IPS-20b (cell line): Measurements from ENCODE around the gene SLC18A3.

Source experiments
- H3K27ac ChIP-seq: one replicate; pipeline ENCODE4 v1.5.1; 2013; ENCODE audit warnings: low read length
- H3K27me3 ChIP-seq: 2 replicates; pipeline ENCODE4 v1.6.1; 2013; ENCODE audit warnings: mild to moderate bottlenecking, low read length, inconsistent platforms; ENCODE audit not compliant: insufficient read depth
- H3K36me3 ChIP-seq: 2 replicates; pipeline ENCODE4 v1.6.1; 2013; ENCODE audit warnings: low read depth, mild to moderate bottlenecking, inconsistent platforms, low read length, moderate library complexity; ENCODE audit not compliant: insufficient read depth
- H3K4me1 ChIP-seq: 2 replicates; pipeline ENCODE4 v1.6.1; 2013; ENCODE audit warnings: mild to moderate bottlenecking, control low read depth, inconsistent platforms, low read length, moderate library complexity; ENCODE audit not compliant: insufficient read depth
- H3K4me3 ChIP-seq: 2 replicates; pipeline ENCODE4 v1.5.1; 2013; ENCODE audit warnings: mild to moderate bottlenecking, low read length, inconsistent platforms
- H3K9ac ChIP-seq: 2 replicates; pipeline ENCODE4 v1.6.1; 2013; ENCODE audit warnings: low read depth, mild to moderate bottlenecking, inconsistent platforms, low read length, moderate library complexity
- H3K9me3 ChIP-seq: 2 replicates; pipeline ENCODE4 v1.6.1; 2013; ENCODE audit warnings: mild to moderate bottlenecking, low read depth, low read length, inconsistent platforms; ENCODE audit not compliant: insufficient read depth

The SLC18A3 gene

GRCh38 chr10:49621561-49621960 lies 11.5 kb downstream of the SLC18A3 start:
- Histone ChIP-seq H3K4me3 (no peak overlapping the region), H3K27me3 (peaks cover 70% of the 10 kb centered on the region), H3K9ac (no peak overlapping the region), H3K4me1 (no peaks in the 10 kb centered on the region), H3K27ac (no peak overlapping the region), H3K36me3 (no peaks in the 10 kb centered on the region), H3K9me3 (no peaks in the 10 kb centered on the region)

DNA sequence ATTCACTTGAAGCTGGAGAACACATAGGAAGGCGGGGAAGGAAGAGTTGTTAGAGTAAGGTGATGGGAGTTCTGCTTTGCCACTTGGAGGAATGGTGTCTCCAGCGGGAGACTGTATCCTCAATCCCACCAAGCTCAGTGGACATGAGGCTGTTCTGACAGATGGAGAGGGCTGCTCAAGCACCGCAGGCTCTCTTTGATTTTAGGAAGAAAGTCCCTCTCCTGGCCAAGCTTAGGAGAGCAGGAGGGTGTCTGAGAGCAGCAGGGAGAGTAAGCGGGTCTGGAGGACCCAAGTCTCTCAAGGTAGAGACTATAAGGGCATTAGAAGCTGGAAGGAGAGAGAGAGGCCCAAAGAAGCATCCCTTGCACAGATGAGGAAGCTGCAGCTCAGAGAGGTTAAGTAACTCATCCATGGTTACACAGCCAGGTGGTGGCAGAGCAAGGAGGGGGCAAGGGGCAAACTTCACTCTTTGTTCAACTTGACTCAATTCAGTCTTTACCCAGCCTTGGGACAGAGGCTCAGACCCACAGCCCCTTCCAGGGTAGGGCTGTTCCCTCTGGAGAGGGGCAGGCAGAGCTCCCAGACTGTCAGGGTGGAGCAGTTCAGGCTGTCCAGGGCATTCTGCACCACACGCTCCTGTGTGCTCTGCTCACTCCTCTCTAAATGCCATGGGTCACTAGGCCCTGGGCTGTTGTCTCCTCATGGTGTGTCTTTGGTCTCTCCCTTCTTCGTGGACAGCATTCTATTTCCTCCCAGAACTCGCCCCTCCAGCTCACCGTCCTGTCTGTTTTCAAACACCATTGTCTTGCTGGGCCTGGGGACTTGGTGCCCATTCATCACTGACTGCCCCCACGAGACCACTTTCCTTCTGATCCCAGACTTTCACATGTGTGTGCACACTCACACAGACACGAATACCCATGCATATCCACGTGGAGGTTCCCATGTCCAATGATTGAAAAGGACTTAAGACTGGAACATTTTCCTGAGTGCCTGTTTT lies 12.6 kb downstream of the SLC18A3 start:
- Histone ChIP-seq H3K9ac (no peak overlapping the region), H3K27ac (no peak overlapping the region), H3K4me3 (no peak overlapping the region), H3K4me1 (no peaks in the 10 kb centered on the region), H3K27me3 (peaks cover 58% of the 10 kb centered on the region), H3K9me3 (no peaks in the 10 kb centered on the region), H3K36me3 (no peaks in the 10 kb centered on the region)

DNA sequence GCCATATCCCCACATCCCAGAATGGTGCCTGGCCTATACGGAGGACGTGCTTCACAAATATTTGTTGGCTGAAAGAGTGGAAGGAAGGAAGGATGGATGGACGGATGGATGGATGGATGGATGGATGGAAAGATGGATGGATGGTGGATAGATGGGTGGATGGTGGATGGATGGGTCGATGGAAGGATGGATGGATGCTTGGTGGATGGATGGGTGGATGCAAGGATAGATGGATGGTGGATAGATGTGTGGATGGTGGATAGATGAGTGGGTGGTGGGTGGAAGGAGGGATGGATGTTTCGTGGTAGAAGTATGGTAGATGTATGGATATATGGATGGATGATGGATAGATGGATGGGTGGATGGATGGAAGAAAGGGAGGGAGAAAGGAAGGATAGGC lies 14.5 kb downstream of the SLC18A3 start:
- Histone ChIP-seq H3K9me3 (no peaks in the 10 kb centered on the region), H3K27me3 (peaks cover 39% of the 10 kb centered on the region), H3K4me3 (no peak overlapping the region), H3K27ac (no peak overlapping the region), H3K4me1 (no peaks in the 10 kb centered on the region), H3K36me3 (no peaks in the 10 kb centered on the region), H3K9ac (no peak overlapping the region)

DNA sequence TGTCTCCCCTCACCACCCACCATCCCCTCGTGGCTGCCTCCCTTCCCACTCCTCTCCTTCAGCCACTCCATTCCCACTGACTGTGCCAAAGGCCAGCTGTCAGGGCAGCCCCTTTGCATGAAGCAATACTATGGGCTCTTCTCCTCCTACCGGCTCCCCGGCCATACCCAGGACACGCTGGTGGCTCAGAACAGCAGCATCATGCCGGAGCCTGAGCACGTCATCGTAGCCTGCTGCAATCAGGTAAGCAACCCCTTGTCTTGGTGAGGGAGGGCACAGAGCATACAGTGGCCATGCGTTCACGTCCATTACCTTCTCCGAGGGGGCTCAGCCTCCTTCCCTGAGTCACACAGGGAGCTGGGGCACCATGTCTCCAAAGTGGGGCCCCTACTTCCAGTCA lies 15.3 kb downstream of the SLC18A3 start:
- no peaks in the 10 kb centered on the region for H3K9me3 ChIP-seq
- H3K27ac ChIP-seq = no peak overlapping the region
- H3K4me3 ChIP-seq = no peak overlapping the region
- no peaks in the 10 kb centered on the region for H3K36me3 ChIP-seq
- H3K4me1 ChIP-seq = no peaks in the 10 kb centered on the region
- H3K27me3 ChIP-seq = peaks cover 32% of the 10 kb centered on the region; the same call in 1 of the 2 replicates
- H3K9ac ChIP-seq = no peak overlapping the region

GRCh38 chr10:49627038-49627437 lies 16.9 kb downstream of the SLC18A3 start:
- Histone ChIP-seq H3K27ac (no peak overlapping the region), H3K9ac (no peak overlapping the region), H3K4me1 (no peaks in the 10 kb centered on the region), H3K36me3 (no peaks in the 10 kb centered on the region), H3K9me3 (no peaks in the 10 kb centered on the region), H3K27me3 (peaks cover 20% of the 10 kb centered on the region; the same call in 1 of the 2 replicates), H3K4me3 (no peak overlapping the region)

DNA sequence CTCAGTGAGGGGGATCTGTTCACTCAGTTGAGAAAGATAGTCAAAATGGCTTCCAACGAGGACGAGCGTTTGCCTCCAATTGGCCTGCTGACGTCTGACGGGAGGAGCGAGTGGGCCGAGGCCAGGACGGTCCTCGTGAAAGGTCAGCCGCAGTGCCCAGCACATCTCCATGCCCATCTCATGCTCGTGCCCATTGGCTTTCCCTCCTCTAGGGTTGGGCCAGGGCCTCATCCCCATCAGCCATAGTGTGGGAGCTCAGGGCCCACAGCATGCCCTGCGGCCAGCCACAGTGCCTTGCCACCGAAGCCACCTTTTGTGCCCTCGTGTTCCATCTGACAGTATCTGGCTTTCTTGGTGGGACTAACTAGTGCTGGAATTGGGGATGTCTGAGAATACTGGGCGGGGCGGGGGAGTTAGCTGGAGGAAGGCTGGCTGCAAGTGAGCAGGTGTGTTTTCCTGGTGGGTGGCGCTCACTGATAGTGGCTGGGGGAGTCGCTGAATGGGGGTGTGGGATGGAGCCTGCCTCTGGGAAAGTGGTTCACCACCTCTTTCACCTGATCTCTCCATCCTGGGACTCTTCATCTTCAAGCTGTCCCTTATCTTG lies 17.6 kb downstream of the SLC18A3 start:
- Histone ChIP-seq H3K36me3 (no peaks in the 10 kb centered on the region), H3K9ac (no peak overlapping the region), H3K9me3 (no peaks in the 10 kb centered on the region), H3K27me3 (peaks cover 13% of the 10 kb centered on the region; the same call in 1 of the 2 replicates), H3K27ac (no peak overlapping the region), H3K4me1 (no peaks in the 10 kb centered on the region), H3K4me3 (no peak overlapping the region)

GRCh38 chr10:49628599-49628998 lies 18.5 kb downstream of the SLC18A3 start:
- H3K27me3 ChIP-seq = peaks cover 9% of the 10 kb centered on the region; the same call in 1 of the 2 replicates
- H3K36me3 ChIP-seq = no peaks in the 10 kb centered on the region
- H3K4me3 ChIP-seq = no peak overlapping the region
- no peaks in the 10 kb centered on the region for H3K9me3 ChIP-seq
- no peaks in the 10 kb centered on the region for H3K4me1 ChIP-seq
- no peak overlapping the region for H3K9ac ChIP-seq
- no peak overlapping the region for H3K27ac ChIP-seq

GRCh38 chr10:49629431-49629881 lies 19.3 kb downstream of the SLC18A3 start:
- Histone ChIP-seq H3K9ac (no peak overlapping the region), H3K36me3 (no peaks in the 10 kb centered on the region), H3K9me3 (no peaks in the 10 kb centered on the region), H3K27me3 (peaks cover 5% of the 10 kb centered on the region; the same call in 1 of the 2 replicates), H3K4me1 (no peaks in the 10 kb centered on the region), H3K4me3 (no peak overlapping the region), H3K27ac (no peak overlapping the region)

DNA sequence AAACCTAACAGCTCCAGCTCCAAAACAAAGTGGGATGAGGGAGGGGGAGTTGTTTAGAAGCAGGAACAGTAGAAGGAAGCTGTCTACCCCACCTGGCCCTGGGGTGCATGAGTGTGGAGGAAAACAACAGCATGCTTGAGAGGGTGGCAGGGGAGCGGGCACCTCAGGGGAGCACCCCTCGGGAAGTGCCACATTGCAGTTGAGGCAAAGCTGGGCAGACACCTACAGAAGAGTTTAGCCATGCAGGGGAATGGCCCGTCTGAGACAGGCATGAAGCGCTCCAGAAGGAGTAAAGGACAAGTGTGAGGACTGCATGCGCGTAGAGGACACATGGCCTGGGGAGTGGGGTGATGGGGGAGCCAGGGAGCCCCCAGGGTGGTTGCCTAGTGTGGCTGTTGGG lies 21.9 kb downstream of the SLC18A3 start:
- no peaks in the 10 kb centered on the region for H3K4me1 ChIP-seq
- no peaks in the 10 kb centered on the region for H3K36me3 ChIP-seq
- H3K9ac ChIP-seq = no peak overlapping the region
- H3K27me3 ChIP-seq = no peaks in the 10 kb centered on the region; the same call in 1 of the 2 replicates
- H3K9me3 ChIP-seq = no peaks in the 10 kb centered on the region
- H3K4me3 ChIP-seq = no peak overlapping the region
- H3K27ac ChIP-seq = no peak overlapping the region

DNA sequence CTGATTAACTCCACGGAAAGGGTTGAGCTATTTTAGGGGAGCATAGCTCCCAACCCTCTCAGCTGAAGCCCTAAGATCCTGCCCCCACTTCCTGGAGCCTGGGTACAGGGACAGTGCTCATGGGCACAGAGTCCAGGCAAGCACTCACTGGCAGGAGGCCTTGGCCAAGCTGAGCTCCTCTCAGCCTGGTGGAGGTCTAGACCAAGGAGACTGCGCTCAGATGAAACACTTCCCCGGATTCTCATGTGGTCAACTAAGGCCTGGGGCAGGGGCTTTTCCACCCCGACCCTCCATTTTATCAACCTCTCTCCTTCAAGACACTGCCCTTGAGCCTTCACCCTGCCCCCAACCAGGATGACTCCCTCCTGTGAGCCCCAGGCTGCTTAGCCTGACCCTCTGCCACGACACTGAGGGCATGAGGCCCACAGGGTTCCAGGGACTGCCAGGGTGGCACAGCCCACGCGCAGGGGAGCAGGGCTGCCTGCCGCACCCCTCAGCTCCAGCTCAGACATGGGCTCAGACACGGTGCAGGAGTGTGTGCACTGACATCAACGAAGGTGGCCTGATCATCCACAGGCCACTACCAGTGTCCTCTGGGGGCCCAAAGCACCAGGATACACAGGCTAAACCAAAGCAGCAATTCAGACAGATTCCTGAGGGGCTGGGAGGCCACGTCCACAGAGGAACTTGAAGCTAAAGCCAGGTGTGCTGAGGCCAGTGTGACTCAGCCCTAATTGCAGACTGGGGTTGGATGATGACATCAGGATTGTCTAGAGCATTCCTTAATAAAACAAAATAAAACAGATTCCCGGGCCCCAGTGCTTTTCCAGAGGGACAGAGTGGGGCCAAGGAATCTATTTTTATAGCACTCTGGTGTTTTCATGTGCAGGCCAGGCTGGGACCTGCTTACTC lies 22.6 kb downstream of the SLC18A3 start:
- no peaks in the 10 kb centered on the region for H3K4me1 ChIP-seq
- no peak overlapping the region for H3K4me3 ChIP-seq
- no peaks in the 10 kb centered on the region for H3K9me3 ChIP-seq
- H3K36me3 ChIP-seq = no peaks in the 10 kb centered on the region
- H3K27ac ChIP-seq = no peak overlapping the region
- no peaks in the 10 kb centered on the region; the same call in 1 of the 2 replicates for H3K27me3 ChIP-seq
- H3K9ac ChIP-seq = no peak overlapping the region
